ENCODE data around the gene ZGLP1.

Gene ZGLP1

GRCh38 chr19:10271543-10272086 is 38.0 kb downstream of the ZGLP1 start:
- no peak for TF ChIP-seq CTCF (IDR thresholded peaks at IDR 0.05; ENCODE audit: low read depth, low read length)
- peak overlapping the region; percentile 65 to 66 for H3K4me3 ChIP-seq (replicated peaks in 1 of 2; ENCODE audit: low read depth in 2 of 2, low read length in 2 of 2)
- DNase-seq (ENCODE audit: low read depth in 2 of 2): peak; percentile 45 to 66

GRCh38 chr19:10270616-10271394 is 38.8 kb downstream of the ZGLP1 start, which contains the start of gene ICAM1:
ICAM1 (plus strand) TSS chr19:10271120; CDS start chr19:10271160, 40 bp downstream.
- H3K4me3 ChIP-seq (replicated peaks in 1 of 2; ENCODE audit: low read depth in 2 of 2, low read length in 2 of 2): peak within 1 kb of the TSS; percentile 65 to 66

GRCh38 chr19:10270180-10270615 is 39.4 kb downstream of the ZGLP1 start:
- TF ChIP-seq CTCF (IDR thresholded peaks at IDR 0.05; ENCODE audit: low read depth, low read length): no peak
- peak in 1 of 2 donors; percentile 55 for DNase-seq (ENCODE audit: low read depth in 2 of 2)
- H3K4me3 ChIP-seq (replicated peaks in 1 of 2; ENCODE audit: low read depth in 2 of 2, low read length in 2 of 2): peak overlapping the region; percentile 65 to 66

More at GRCh38 chr19:10270616-10271394, 38.8 kb downstream of the ZGLP1 start, which contains the start of gene ICAM1:
- TF ChIP-seq CTCF (IDR thresholded peaks at IDR 0.05; ENCODE audit: low read depth, low read length): no peak
- peak; percentile 90 to 94 for DNase-seq (ENCODE audit: low read depth in 2 of 2)

GRCh38 chr19:10269333-10270179 is 40.1 kb downstream of the ZGLP1 start:
- DNase-seq (ENCODE audit: low read depth in 2 of 2): peak; percentile 82 to 85
- peak; percentile 98 for TF ChIP-seq CTCF (IDR thresholded peaks at IDR 0.05; ENCODE audit: low read depth, low read length)
- peak overlapping the region in 1 of 2 donors; percentile 66 for H3K4me3 ChIP-seq (replicated peaks in 1 of 2; ENCODE audit: low read depth in 2 of 2, low read length in 2 of 2)

- no peak for TF ChIP-seq CTCF (IDR thresholded peaks at IDR 0.05; ENCODE audit: low read depth, low read length)
- no peak for DNase-seq (ENCODE audit: low read depth in 2 of 2)
- H3K4me3 ChIP-seq (replicated peaks in 1 of 2; ENCODE audit: low read depth in 2 of 2, low read length in 2 of 2): no peak overlapping the region
Measured at GRCh38 chr19:10268071-10268470, 41.5 kb downstream of the ZGLP1 start.

GRCh38 chr19:10266706-10267105 is 42.9 kb downstream of the ZGLP1 start:
- TF ChIP-seq CTCF (IDR thresholded peaks at IDR 0.05; ENCODE audit: low read depth, low read length): no peak
- no peak overlapping the region for H3K4me3 ChIP-seq (replicated peaks in 1 of 2; ENCODE audit: low read depth in 2 of 2, low read length in 2 of 2)
- no peak for DNase-seq (ENCODE audit: low read depth in 2 of 2)
